GM18508 (cell line): ENCODE results near the gene DST.

ENCODE experiments used
- ATAC-seq: cut with Tn5 transposase; IDR thresholded peaks from one replicate; pipeline ENCODE4 v1.9.1; 2021; ENCODE audit warnings: moderate number of reproducible peaks; ENCODE audit not compliant: insufficient read depth, unreplicated experiment

DST gene

DNA sequence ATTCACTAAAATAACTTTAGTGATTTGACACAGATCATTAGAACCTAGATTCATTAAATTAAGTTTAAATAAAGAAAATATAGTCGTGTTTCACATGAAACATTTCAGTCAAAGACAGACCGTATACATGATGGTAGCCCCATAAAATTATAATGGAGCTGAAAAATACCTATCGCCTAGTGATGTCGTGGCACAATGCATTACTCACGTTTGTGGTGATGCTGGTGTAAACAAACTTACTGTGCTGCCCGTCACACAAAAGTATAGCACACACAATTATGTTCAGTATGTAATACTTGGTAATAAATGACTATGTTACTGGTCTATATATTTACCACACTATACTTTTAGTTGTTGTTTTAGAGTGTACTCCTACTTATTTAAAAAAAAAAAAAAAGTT lies 17.3 kb downstream of the DST start:
- ATAC-seq, result no peak

DNA sequence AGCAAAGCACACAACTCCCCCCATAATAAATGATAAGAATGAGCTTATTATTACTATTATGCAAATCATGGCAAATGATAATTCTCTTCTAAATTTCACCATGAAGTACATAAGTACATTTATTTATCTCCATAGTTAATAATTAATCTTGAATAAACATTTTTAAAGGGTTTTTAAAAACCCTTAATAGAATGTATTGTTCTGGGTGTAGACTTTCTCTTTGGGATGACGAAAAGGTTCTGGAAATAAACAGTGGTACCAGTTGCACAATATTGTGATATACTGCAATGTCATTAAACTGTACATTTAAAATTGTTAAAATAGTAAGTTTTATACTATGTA lies 18.0 kb downstream of the DST start:
- no peak for ATAC-seq

DNA sequence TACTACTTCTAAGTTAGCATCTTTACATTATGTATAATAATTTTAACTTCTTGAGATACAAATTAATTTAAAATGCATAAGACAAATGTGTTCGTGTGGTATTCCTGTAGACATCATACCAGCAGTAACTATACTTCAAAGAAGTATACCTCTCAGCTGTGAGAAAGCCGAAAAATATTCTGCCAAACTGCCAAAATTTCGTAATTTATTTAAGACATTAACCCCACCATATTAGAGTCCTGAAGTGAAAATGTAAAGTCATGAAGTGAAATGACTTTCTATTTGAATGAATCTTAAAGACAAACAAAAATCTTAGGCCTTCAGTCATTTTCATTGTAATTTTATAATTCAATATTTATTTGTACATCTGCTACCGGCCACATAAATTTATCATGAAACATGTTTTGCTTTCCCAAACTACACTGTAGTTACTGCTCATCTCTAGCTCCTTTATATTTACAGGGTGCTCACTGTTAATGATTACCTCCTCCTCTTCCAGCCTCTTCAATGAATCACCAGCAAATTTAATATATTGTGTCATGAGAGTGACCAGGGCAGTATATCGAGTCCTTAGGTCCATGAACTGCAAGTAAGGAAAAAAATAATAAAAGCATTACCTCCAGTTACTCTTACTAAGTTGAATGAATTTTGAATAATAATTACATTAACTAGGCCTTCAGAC lies 18.5 kb downstream of the DST start:
- no peak for ATAC-seq

DNA sequence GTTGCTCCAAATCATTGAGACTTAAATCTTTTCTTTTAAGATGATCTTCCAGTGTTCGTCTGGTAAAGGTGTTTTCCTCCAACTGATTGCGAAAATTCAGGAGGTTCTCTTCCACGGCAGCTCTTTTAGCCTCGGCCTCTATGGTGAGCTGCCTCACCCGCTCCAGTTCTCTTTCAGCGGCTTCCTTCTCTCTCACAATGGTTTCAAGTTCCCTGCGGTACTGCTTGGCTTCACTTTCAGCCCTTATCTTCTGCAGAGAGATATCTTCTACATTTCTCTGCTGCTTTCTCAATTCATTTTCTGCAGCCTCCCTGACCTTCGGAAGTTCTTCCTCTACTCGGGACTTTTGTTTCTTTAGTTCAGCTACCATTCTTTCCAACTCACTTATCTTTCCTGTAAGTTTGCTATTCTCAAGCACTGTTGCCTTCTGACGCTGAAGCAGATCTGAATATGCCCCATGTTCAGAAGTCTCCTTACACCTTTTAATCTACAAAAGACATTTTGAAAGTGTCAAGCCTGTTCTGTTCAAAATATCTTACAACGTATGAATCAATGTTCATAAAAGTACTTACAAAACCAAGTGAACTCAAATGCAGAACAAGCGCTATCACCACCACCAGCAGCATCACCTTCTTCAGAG lies 22.3 kb downstream of the DST start:
- ATAC-seq, result no peak

DNA sequence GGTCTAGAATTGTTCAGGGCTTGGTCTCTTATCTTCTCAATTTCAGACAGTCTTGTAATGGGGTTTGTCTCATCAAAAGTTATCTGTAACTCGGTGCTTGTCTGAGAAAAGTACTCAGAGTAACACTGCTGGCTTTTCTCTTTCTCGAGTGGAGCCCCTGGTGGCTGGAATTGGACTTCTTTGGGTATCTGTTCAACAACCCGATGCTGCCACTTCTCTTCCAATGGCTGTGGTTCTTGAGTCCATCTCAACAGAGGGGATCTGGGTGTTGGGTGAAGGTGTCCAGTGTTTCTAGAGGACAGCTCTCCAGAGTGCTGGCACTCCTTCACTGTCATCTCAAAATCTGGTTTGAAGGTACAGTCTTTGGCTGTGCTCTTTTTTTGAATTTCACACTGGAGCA lies 24.6 kb downstream of the DST start:
- ATAC-seq, result no peak

DNA sequence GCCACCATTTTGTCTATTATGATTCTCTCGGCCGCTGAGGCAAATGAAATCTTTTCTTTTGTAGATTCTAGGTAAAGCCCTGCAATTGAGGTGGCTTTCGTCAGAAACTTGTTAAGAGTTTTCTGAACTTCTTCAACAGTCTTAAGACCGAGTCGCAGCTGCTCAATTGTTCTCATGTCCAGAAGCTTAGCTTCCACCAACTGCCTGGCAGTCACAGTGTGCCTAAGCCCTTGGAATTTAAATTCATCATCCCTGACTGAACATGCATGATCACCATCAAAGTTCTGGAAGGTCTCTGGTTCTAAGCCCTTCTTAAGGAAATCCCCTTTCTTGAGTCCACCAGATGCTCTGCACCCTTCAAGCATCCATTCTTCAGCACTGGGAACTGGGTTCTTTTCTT lies 25.7 kb downstream of the DST start:
- ATAC-seq, result no peak

DNA sequence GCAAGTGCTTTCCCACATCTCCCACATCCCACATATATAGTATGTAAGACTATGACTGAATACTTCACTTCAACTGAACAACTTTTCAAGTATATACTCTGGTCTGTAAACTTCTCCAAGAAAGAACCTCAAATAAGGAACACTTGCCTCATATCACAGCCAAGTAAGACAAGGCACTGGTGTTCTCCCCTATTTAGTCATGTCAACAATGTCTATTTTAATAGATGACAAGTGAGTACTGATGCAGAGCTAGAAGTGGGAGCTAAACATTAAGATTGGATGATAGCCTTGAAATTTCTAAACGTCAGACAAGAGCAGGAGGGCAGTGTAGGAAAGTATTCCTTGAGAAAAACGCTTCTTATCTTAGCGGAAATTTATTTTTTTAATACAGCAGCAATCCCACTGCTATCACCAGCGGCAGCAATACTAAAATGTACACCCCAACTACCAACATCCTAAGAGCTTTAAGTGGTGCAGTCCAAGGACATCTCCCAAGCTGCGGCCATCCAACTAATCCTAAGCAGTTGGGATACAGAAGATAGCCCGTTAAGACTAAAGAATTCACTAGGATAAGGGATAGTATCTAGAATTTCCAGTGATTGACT lies 29.3 kb downstream of the DST start:
- ATAC-seq, result no peak

DNA sequence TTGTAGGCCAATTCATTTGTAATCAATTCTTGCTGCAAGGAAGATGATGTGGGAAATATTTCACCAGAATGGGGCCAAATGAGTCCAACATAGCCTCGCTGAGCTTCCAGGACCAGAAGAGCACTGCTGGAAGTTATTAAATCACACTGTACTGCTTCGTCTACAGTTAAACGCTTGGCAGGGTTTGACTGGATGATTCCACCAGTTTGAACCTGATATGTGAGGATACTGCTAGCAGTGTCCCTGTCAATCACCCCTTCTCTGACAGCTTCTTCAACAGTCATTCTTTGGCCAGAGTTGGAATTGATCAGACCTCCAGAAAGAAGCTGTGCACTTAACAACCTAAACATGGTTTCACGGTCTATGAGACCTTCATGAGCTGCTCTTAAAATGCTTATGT lies 34.4 kb downstream of the DST start:
- no peak for ATAC-seq

DNA sequence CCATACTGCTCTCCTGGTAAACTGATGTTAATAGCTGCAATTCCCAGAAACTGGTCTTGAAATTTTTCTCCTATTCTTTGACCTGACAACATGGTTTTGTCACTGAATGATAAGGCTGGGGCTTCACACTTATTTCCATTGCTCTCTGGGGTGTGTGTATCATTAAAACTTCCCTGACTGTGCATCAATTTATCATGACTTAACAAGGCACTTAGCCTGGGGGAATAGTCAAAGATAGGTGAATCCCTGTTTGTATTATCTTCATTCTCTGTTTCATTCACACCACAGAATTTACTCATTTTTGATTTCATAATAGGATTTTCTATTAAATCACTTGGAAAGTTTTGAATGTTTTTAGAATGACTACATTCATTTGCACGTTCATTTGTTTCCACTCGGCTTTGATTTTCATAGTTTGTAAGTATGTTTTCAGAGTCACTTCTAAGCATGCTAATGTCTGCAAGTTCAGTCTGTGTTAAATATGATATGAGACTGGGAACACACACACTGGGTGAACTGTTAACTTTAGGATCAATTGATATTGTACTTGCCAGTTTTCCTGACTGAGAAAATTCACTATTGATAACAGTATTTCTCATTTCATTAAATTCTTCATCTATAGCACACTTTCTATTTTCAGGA lies 35.5 kb downstream of the DST start:
- no peak for ATAC-seq

DNA sequence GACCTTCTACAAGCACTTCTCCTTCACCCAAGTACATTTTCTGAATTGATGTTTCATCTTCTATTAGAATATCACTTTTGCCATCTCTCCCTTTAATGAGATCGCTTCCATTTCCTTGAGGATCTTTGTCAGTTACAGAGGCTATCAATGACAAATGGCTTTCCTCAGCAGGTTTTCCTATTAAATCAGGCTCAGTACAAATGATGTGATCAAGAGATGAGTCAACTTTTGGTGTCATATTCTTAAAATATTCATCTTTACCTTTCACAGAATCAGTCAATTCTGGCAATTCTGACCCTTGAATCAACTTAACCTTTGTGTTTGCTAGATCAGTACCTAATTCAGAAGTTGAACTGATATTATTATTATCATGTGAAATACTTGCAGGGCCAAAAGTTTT lies 37.3 kb downstream of the DST start:
- ATAC-seq, result no peak

DNA sequence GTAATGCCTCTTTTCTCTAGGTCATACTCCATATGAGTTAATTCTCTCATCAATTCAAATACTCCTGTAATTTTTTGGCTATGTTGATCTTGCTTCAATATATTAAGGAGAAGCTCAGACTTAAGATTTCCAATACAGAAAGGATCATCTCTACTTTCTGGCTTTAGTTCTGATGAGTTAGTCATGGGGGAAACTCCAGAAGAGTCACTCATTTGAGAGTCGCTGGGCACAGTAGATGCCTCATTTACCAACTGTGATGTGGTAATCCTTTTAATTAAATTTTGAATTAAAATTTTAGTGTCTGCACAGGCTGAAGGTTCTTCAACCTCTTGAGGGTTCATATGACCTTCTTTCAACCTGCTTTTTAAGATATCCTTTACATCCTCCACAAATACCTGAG lies 38.5 kb downstream of the DST start:
- no peak for ATAC-seq

DNA sequence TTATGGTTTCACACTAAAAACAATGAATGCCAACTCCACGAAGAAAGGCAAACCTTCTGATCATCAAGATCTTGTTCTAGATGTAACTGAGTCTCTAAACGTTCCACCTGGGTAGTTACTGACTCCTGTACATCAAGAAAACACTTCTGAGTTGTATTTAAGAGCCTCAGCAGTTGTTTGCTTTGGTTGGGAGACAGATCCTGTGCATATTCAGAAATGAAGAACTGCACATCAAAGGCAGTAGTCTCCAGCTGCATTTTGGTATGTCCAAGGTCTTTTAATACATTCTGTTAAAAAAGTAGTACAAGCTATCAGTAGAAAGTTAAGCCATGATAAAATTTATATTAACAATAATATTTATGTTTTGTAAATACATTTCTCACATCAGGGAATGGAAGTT lies 41.3 kb downstream of the DST start:
- ATAC-seq, result no peak

DNA sequence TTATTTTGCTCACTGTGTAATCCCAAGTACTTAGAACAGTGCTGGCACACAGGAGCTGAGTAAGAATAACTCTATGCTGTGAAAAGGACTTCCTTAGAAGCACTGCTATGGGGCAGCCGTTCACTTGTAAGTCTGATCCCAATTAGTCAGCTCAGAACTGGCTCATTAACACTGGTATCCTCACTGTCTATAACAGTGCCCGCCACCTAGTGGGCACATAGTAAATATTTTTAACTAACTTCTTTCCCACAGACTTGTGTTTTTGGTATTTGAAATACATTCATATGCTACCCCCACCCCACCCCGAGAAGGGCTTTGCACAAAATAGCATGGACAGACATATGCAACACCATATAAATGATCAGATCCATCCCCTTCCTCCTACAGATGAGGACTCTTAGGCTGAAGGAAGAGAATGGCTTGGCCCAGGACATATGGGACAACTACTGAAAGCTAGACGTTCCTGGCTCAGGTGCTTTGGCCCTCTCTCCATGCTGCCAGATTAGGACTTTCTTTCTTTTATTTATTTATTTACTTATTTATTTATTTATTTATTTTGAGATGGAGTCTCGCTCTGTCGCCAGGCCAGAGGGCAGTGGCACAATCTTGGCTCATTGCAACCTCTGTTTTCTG lies 47.1 kb downstream of the DST start:
- peak; percentile 25 for ATAC-seq

DNA sequence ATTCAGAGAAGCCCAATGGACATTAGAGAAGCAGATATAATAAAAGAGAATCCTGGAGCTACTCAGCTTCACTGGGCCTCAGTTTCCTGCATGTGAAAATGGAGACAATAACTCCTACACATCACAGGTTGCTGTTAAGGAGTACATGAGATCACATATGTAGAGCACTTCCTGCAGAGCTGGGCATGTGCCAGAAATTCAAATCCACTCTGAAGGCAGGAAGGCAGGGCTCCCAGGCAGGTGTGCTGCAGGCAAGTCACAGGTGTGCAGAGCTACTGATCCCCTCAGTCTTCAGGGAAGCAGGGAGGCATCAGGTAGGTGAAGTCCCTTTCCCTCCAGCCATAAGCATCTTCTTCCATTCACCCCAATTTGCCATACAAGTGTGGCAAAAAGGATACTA lies 48.0 kb downstream of the DST start:
- ATAC-seq, result no peak

DNA sequence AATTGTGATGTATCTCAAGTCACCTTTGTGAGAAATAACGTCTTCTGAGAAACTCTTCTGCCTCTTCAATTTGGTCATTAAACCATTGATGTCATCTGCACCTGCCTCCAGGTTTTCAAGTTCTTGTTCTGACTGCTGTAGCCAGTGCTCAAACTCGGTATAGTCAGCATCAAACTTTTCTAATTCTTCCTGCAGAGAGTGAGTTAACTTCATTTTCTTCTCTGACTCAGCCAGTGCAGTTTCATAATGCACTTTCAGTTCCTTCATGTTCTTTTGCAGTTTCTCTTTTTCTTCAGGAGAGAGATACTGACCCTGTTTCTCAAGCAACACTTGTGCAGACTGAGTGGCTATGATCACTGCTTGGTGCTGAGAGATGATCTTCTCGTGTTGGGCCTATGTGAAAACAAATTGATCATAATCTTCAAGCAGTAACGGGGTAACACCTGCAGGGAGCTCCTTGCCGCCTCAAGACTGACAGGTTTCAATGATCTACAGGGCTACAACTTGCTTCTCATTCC lies 48.8 kb downstream of the DST start:
- peak; percentile 90 for ATAC-seq

DNA sequence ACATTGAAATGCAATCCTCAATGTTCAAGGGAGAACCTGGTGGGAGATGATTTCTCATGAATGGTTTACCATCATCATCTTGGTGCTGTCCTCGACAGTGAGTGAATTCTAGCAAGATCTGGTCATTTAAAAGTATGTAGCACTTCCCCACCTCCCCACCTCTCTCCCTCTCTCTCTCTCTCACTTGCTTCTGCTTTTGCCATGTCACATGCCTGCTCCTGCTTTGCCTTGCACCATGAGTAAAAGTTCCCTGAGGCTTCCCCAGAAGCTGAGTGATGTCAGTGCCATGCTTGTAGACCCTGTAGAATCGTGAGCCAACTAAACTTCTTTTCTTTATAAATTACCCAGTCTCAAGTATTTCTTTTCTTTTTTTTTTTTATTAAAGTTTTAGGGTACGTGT lies 60.5 kb downstream of the DST start:
- ATAC-seq, result no peak

DNA sequence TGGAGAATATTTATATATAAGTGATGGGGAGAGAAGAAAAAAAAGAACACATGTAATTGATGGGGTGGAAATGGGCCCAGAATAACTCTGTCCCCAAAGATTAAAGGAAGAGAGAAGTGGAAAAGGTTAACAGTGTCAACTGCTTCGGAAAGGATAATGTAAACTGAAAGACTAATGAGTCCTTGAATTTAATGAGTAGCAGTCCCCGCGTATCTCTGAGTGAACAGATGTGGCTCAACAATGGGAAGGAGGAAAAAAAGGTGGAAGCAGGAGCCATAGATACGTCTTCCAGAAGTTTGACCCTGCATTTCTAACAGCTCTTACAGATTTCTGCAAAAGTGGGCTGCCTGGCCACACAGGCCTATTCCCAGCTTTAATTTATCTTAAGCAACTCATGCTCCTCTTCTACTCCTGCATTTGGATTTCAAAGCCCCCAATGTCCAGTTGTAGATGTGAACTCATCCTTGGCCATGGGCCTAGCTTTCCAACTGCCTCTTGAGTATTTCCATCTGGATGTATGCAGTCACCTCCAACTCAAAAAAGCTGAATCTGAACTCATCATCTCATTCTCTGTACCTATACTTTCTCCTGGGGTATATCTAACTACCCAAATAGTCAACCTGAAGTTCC lies 61.3 kb downstream of the DST start:
- no peak for ATAC-seq

DNA sequence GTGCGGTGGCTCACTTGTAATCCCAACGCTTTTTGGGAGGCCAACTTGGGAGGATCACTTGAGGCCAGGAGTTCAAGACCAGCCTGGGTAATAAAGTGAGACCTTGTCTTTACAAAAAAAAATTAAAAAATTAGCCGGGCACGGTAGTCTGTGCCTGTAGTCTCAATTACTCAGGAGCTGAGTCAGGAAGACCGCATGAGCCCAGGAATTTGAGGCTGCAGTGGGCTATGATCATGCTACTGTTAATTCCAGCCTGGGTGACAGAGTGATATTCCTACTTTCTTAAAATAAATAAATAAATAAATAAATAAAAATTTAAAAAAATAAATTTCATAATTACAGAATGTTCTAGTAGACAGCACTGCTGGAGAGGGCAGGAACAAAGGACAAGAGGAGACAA lies 62.4 kb downstream of the DST start:
- ATAC-seq, result no peak

DNA sequence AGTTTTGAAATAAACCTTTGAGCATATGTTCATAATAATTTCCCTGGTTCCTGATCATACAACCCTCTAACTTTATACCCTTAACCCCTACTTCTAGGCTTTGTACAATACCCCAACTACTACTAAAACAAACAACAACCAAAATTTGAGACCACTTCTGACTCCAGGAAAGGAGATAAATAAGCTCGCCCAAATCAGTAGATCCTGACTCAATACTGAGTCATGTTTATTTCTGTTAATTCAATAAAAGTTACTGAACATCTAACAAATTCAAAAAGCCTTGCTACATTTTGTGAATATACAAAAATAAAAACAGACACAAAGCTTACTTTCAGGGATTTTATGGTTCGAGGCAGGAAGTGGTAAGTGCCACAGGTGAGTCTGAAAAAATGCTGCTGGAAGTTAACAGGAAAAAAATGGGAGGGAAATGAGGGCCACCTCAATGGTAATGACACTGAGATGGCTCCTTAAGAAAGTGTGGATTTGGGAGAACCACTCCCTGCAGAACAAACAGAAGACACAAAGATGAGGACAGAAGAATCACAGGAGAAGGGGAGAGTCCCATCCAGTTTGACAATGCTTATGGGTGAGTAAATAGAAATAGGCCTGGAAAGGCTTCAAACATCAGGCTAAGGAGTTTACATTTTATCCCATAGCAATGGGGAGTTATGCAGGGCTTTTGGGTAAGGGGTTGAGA lies 63.4 kb downstream of the DST start:
- no peak for ATAC-seq

DNA sequence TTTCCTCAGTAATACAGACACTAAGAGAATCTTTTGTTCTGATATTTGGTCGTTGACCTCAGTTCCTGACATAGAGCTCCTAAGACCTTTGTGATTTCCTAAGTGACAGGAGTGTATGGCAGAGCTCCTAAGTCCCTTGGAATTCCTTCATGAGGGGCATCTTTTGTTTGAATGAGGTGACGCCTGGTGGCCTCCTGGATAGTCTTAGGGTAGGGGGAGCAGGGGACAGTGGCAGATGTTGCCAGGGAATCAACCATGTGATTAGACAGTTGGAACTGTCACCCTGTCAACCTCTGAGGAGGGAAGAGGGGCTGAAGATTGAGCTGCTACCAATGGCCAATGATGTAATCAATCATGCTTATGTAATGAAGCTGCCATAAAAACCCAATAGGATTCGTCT lies 67.0 kb downstream of the DST start:
- ATAC-seq, result no peak
